D721Med (cell line): ENCODE results near the gene MEGF10.
"Not testable (repeated sequence)": the region's sequence is repeated elsewhere in the genome, so short reads cannot be mapped to it uniquely, and the experiment has no call there.

ENCODE experiments used
- DNase-seq: peaks from one replicate; pipeline ENCODE4 v3.0.0; 2011; ENCODE audit warnings: low spot score; ENCODE audit not compliant: insufficient read length
- FAIRE-seq: peaks from 2 replicates; lab custom pipeline; 2011; peaks lifted over from hg19 to GRCh38; lab: Jason Lieb, UNC
- TF ChIP-seq, protein P1 (sequence below): IDR thresholded peaks from 2 replicates; pipeline ENCODE4 v1.5.1; 2012; ENCODE audit warnings: mild to moderate bottlenecking, control low read depth; ENCODE audit not compliant: insufficient read depth; ENCODE audit errors: missing control alignments

MEGF10 gene

DNA sequence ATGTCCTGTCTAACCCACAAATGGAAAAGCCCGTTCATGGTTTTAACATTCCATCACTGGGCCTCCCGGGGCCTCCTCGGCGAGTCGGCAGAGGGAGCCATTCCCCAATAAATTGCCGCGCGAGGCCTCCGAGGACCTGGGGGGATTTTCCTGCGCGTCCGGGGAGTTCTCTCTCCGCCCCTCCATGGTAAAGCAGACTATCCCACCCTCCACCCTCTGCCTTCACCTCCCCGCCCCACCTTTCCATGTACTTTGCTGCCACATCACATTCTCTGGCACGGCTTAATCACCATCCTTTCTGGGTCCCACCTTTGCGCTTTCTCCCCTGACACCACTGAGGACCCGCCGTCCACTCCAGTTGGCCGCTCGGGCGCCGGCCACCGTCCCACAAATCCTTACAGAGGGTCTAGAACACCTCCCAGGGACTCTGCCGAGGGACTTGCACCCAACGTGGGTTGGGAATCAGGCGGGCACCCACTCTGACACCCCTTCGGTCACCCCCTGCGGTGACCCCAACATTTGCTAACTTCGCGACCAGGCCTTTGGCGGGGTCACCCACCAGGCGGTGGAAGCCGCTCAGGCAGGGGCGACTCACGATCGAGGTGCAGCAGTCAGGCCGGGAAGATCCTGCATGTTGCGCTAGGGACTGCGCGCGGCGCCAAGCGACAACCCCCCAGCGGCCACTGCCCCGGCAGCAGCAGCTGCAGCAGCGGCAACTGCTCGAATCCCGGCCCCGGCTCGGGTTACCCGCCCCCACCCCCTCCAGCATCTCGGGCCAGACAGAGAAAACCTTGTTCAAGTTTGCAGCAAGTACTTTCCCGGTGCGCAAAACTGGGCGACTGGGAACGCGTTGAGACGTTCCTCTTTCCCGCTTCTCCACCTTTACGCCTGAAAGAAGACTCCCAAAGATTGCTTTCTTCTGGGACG, at the start of gene MEGF10:
TSS of gene MEGF10 (plus strand) at position 778 of the 927 bp plus-strand sequence. CDS start 40,513 bp downstream, outside the sequence.
- TF ChIP-seq, protein P1, sequence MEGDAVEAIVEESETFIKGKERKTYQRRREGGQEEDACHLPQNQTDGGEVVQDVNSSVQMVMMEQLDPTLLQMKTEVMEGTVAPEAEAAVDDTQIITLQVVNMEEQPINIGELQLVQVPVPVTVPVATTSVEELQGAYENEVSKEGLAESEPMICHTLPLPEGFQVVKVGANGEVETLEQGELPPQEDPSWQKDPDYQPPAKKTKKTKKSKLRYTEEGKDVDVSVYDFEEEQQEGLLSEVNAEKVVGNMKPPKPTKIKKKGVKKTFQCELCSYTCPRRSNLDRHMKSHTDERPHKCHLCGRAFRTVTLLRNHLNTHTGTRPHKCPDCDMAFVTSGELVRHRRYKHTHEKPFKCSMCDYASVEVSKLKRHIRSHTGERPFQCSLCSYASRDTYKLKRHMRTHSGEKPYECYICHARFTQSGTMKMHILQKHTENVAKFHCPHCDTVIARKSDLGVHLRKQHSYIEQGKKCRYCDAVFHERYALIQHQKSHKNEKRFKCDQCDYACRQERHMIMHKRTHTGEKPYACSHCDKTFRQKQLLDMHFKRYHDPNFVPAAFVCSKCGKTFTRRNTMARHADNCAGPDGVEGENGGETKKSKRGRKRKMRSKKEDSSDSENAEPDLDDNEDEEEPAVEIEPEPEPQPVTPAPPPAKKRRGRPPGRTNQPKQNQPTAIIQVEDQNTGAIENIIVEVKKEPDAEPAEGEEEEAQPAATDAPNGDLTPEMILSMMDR = peak; percentile 52
- FAIRE-seq (no peak), DNase-seq (no peak)

DNA sequence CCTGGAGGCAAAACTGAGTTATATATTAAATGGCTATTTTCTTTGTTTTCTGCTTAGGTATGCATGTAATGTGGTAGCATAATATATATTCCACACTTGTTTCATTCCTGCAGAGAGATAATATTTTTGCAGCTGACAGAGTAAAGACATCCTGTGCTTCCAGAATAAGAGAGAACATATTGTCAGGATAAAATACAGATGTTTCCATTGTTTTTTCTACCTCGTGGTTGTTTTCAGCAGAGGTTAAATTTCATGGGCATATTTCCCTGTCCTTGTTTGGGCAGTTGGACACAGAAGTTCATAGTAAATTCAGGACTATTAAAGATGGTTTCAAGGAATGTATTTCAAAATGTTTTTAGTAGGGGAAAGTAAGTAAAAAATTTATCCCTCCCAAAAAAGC, 47.6 kb upstream of the MEGF10 start:
- DNase-seq = no peak
- no peak for FAIRE-seq
- TF ChIP-seq, protein P1 = no peak

DNA sequence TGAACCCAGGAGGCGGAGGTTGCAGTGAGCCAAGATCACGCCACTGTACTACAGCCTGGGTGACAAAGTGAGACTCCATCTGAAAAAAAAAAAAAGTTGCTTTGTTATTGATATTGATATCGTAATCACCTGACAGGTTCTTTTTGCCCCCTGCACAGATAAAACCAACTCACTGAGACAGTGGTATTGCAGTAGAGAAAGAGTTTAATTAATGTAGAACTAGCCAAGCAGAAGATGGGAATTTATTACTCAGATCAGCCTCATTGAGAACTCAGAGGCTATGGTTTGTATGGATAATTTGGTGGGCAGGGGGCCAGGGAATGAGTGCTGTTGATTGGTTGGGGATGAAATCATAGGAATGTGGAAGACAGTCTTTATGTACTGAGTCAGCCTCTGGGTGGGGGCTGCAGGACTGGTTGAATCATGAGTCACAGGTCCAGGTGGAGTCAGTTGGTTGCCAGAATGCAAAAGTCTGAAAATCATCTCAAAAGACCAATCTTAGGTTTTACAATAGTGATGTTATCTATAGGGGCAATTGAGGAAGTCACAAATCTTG, 35.8 kb upstream of the MEGF10 start:
- DNase-seq (no peak), FAIRE-seq (no peak)
- TF ChIP-seq, protein P1 = no peak

DNA sequence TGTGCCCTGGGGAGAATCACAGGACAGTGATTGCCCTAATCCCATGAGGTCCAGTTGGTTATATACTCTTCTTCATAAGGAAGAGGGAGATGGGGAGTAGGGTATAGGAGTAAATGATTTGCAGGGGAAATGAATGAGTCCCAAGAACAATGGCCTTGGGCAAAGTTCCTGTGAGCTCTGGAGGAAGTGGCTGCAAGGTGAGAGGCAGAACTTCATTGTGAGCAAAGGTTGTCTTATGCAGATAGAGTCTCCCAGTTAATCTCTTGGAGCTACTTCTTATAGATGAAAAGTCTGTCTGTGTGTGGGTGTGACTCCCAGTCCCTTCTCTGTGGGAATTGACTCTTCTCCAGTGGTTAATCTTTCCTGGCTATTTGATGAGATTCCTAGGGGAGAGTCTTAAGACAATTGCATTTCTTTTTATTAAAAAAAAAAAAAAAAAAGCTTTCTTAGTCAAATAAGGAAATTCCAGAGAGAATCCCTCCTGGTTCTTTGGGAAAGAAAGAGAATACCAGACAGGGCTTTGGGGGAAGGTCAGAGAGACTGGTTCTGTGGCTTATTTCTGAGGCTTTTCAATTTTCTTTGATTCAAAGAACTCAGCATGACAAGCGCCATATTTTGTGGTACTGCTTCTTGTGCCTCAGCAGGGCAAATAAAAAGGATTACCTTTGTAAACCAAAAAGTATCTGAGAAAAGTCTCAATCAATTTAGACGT, 33.6 kb upstream of the MEGF10 start:
- DNase-seq = no peak
- TF ChIP-seq, protein P1 = no peak
- FAIRE-seq = no peak

DNA sequence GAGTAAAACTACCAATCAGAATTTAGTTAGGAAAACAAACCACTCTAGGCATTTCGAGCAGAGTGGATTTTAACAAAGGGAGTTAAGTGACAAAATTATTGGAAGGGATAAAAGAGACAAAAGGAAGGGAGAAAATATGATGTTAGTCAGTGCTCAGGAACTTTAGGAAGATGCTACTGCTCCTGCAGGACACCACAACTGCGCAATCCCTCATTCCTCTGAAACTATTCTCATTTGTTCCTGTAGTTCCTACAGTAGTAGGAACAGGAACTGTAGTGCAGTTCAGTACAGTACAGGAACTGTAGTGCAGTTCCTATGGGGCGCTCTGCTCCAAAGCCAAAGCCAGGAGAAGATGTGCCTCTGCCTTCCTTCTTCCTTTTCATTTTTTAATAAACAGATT, 29.9 kb upstream of the MEGF10 start:
- no peak for DNase-seq
- TF ChIP-seq, protein P1 = no peak
- FAIRE-seq = no peak

DNA sequence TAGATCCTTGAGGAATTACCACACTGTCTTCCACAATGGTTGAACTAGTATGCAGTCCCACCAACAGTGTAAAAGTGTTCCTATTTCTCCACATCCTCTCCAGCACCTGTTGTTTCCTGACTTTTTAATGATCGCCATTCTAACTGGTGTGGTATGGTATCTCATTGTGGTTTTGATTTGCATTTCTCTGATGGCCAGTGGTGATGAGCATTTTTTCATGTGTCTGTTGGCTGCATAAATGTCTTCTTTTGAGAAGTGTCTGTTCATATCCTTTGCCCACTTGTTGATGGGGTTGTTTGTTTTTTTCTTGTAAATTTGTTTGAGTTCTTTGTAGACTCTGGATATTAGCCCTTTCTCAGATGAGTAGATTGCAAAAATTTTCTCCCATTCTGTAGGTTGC, 25.1 kb upstream of the MEGF10 start:
- not testable (repeated sequence) for DNase-seq, FAIRE-seq

DNA sequence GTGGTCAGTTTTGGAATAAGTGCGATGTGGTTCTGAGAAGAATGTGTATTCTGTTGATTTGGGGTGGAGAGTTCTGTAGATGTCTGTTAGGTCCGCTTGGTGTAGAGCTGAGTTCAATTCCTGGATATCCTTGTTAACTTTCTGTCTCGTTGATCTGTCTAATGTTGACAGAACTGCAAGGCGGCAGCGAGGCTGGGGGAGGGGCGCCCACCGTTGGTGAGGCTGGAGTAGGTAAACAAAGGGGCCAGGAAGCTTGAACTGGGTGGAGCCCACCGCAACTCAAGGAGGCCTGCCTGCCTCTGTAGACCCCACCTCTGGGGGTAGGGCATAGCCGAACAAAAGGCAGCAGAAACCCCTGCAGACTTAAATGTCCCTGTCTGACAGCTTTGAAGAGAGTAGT, 22.3 kb upstream of the MEGF10 start:
- DNase-seq, FAIRE-seq: not testable (repeated sequence)

DNA sequence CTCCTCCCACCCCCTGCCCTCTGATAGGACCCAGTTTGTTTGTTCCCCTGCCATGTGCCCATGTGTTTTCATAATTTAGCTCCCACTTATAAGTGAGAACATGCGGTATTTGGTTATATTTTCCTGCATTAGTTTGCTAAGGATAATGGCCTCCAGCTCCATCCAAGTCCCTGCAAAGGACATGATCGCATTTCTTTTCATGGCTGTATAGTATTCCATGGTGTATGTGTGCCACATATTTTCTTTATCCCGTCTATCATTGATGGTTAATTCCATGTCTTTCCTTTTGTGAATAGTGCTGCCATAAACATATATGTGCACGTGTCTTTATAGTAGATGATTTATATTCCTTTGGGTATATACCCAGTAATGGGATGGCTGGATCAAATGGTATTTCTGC, 19.9 kb upstream of the MEGF10 start:
- not testable (repeated sequence) for DNase-seq, FAIRE-seq
